ENCODE data around the gene ZNF160.
A peak's percentile ranks its signal among the peaks of the same experiment; 100 is the strongest.

ZNF160 gene

GRCh38 chr19:53068199-53068598 lies 35.0 kb downstream of the ZNF160 start:
- H3K36me3 ChIP-seq (replicated peaks) = peaks cover 61% of the 10 kb centered on the region
- no peak overlapping the region for H3K4me3 ChIP-seq (ENCODE audit: low read depth, low read length)
- no peak for TF ChIP-seq CTCF (IDR thresholded peaks at IDR 0.05; ENCODE audit: low read depth, low read length, missing control alignments)
- H3K27me3 ChIP-seq (replicated peaks) = no peaks in the 10 kb centered on the region
- in situ Hi-C loops (cut with HindIII; ENCODE audit: low pct_ligation_motif_present, low sequenced_read_pairs) = no loop called here
- DNase-seq = no peak
- no peak overlapping the region for H3K27ac ChIP-seq

- Histone ChIP-seq H3K4me3 (ENCODE audit: low read depth, low read length) (no peak overlapping the region), H3K27ac (no peak overlapping the region), H3K27me3 (replicated peaks) (no peaks in the 10 kb centered on the region), H3K36me3 (replicated peaks) (no peaks in the 10 kb centered on the region)
- no peak for DNase-seq
- in situ Hi-C loops (cut with HindIII; ENCODE audit: low pct_ligation_motif_present, low sequenced_read_pairs) = no loop called here
- no peak for TF ChIP-seq CTCF (IDR thresholded peaks at IDR 0.05; ENCODE audit: low read depth, low read length, missing control alignments)
Observed at GRCh38 chr19:53057904-53058580, 45.2 kb downstream of the ZNF160 start.

DNA sequence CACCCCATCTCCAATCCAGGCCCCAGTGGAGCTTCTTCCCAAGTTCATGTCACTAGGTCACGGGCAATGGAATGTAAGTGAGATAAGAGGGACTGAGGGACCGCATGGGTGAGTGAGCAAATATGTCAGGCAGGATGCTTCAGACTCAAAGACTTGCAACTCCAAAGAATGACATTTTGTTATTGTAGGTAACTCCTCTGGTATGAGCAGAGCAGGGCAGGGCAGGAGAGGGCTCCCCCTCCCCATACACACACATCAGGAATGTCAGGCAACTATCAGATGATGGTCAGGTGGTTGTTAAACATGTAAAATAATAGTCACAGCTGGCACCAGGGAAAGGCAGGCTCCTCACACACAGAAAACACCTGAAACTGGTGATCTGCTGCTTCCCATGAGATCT lies 48.1 kb downstream of the ZNF160 start:
- no peaks in the 10 kb centered on the region for H3K36me3 ChIP-seq (replicated peaks)
- no peak overlapping the region for H3K4me3 ChIP-seq (ENCODE audit: low read depth, low read length)
- in situ Hi-C loops (cut with HindIII; ENCODE audit: low pct_ligation_motif_present, low sequenced_read_pairs) = no loop called here
- peak overlapping the region; percentile 72 for H3K27ac ChIP-seq
- H3K27me3 ChIP-seq (replicated peaks) = no peaks in the 10 kb centered on the region
- DNase-seq = peak; percentile 45
- no peak for TF ChIP-seq CTCF (IDR thresholded peaks at IDR 0.05; ENCODE audit: low read depth, low read length, missing control alignments)

- no peak for DNase-seq
- no peak for TF ChIP-seq CTCF (IDR thresholded peaks at IDR 0.05; ENCODE audit: low read depth, low read length, missing control alignments)
- Histone ChIP-seq H3K27ac (no peak overlapping the region), H3K4me3 (ENCODE audit: low read depth, low read length) (no peak overlapping the region), H3K27me3 (replicated peaks) (no peaks in the 10 kb centered on the region), H3K36me3 (replicated peaks) (no peaks in the 10 kb centered on the region)
- in situ Hi-C loops (cut with HindIII; ENCODE audit: low pct_ligation_motif_present, low sequenced_read_pairs) = no loop called here
Observed at GRCh38 chr19:53047379-53047778, 55.8 kb downstream of the ZNF160 start.

DNA sequence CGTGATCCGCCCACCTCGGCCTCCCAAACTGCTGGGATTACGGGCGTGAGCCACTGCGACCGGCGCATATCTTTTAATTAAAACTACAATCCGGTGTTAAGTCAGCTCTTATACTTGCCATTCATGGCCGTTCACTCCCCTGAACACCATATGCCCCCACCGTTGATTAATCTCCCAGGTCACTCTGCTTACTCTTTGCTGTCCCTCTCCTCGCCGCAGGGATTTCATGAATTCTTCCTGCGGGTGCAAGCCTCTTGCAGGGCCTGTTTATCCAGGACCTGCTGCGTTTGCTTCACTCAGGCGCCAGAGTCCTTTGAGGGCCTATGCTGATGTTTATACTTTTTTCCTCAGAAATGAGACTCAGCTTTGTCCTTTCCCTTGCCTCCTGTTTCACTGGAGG lies 57.7 kb downstream of the ZNF160 start:
- H3K4me3 ChIP-seq (ENCODE audit: low read depth, low read length) = no peak overlapping the region
- no peak for TF ChIP-seq CTCF (IDR thresholded peaks at IDR 0.05; ENCODE audit: low read depth, low read length, missing control alignments)
- no peaks in the 10 kb centered on the region for H3K27me3 ChIP-seq (replicated peaks)
- no peak overlapping the region for H3K27ac ChIP-seq
- in situ Hi-C loops (cut with HindIII; ENCODE audit: low pct_ligation_motif_present, low sequenced_read_pairs) = no loop called here
- DNase-seq = no peak
- H3K36me3 ChIP-seq (replicated peaks) = no peaks in the 10 kb centered on the region

GRCh38 chr19:53041366-53041765 lies 61.9 kb downstream of the ZNF160 start:
- no peak for DNase-seq
- H3K27ac ChIP-seq = no peak overlapping the region
- in situ Hi-C loops (cut with HindIII; ENCODE audit: low pct_ligation_motif_present, low sequenced_read_pairs) = no loop called here
- no peak for TF ChIP-seq CTCF (IDR thresholded peaks at IDR 0.05; ENCODE audit: low read depth, low read length, missing control alignments)
- no peaks in the 10 kb centered on the region for H3K27me3 ChIP-seq (replicated peaks)
- H3K36me3 ChIP-seq (replicated peaks) = no peaks in the 10 kb centered on the region
- no peak overlapping the region for H3K4me3 ChIP-seq (ENCODE audit: low read depth, low read length)
